Aorta (tissue), 5 donors: ENCODE results near the gene PIM2. TPM values are rescaled to one million over a fixed set of nuclear protein-coding genes. Genes with fewer than 3 reads are reported as not detected.

Source experiments
- ATAC-seq: fragments of 200-7000 bp; cut with Tn5 transposase; one replicate; pipeline ENCODE4 v1.9.1; 2022; ENCODE audit warnings: moderate library complexity; ENCODE audit not compliant: low FRiP score
- DNase-seq, 2 donors: peaks; one replicate each; pipeline ENCODE4 v3.0.0-alpha.2; 2020
- H3K27ac ChIP-seq, 2 donors: one replicate each; pipeline ENCODE4 v1.5.1; 2013; ENCODE audit warnings: low read length in 2 of 2, mild to moderate bottlenecking in 2 of 2, moderate library complexity in 2 of 2, control low read depth in 1 of 2, inconsistent platforms in 1 of 2, low read depth in 1 of 2
- H3K27me3 ChIP-seq, 2 donors: one replicate each; pipeline ENCODE4 v1.6.1; 2013; ENCODE audit warnings: control low read depth in 1 of 2, low read length in 1 of 2, mild to moderate bottlenecking in 1 of 2, moderate library complexity in 1 of 2; ENCODE audit not compliant: insufficient read depth in 2 of 2, control insufficient read depth in 1 of 2
- H3K36me3 ChIP-seq, 2 donors: one replicate each; pipeline ENCODE4 v1.6.1; 2013; ENCODE audit warnings: control low read depth in 1 of 2, low read length in 1 of 2, mild to moderate bottlenecking in 1 of 2; ENCODE audit not compliant: insufficient read depth in 2 of 2, control insufficient read depth in 1 of 2
- H3K4me1 ChIP-seq, 2 donors: one replicate each; pipeline ENCODE4 v1.6.1; 2013; ENCODE audit warnings: low read length in 2 of 2, control low read depth in 1 of 2, mild to moderate bottlenecking in 1 of 2, moderate library complexity in 1 of 2; ENCODE audit not compliant: insufficient read depth in 2 of 2, control insufficient read depth in 1 of 2
- H3K4me3 ChIP-seq, 2 donors: one replicate each; pipeline ENCODE4 v1.5.1; 2013; ENCODE audit warnings: low read length in 2 of 2, control low read depth in 1 of 2, mild to moderate bottlenecking in 1 of 2
- H3K9me3 ChIP-seq: one replicate; pipeline ENCODE4 v1.6.1; 2013; ENCODE audit warnings: mild to moderate bottlenecking, low read length; ENCODE audit not compliant: control insufficient read depth
- WGBS, 2 donors: extraction: QIAGEN DNeasy Blood & Tissue Kit; methylation state at CpG; one replicate each; pipeline ENCODE4 v1.1.7; 2013; 5-methylcytosine and 5-hydroxymethylcytosine counted together
- intact Hi-C, 2 donors: fragments of 100-400 bp; cut with DNase I; formaldehyde crosslinking; loops; one replicate each; pipeline versions ENCODE4 v1.14.2 to v1.15.0; 2022
- polyA plus RNA-seq, 2 donors: library from polyadenylated mRNA; stranded (reverse); fragments of 200-250 nt; gene quantifications; one replicate each; pipeline ENCODE4 v1.2.3, GENCODE V29; 2013
- total RNA-seq, 2 donors: library from RNA; stranded (reverse); fragmentation: NEBNext Ultra II Directional; extraction: Animal tissue kit (Norgen Biotek cat#: 25700); gene quantifications; one replicate each; pipeline ENCODE4 v1.2.1, GENCODE V29; 2021
- donor health status: healthy with polysubstance abuse.
- donor health status: Bipolar disorder and iron deficiency.
- donor health status: DM: no; HTN: no; CAD: no.
- donor health status: DM: no; HTN: no; CAD: no.
- donor health status: DM: yes; HTN: yes; CAD: no.

Gene PIM2
- total and polyA plus RNA-seq, 4 donors, result 3.6 to 9.2 (median 6.6) TPM

DNA sequence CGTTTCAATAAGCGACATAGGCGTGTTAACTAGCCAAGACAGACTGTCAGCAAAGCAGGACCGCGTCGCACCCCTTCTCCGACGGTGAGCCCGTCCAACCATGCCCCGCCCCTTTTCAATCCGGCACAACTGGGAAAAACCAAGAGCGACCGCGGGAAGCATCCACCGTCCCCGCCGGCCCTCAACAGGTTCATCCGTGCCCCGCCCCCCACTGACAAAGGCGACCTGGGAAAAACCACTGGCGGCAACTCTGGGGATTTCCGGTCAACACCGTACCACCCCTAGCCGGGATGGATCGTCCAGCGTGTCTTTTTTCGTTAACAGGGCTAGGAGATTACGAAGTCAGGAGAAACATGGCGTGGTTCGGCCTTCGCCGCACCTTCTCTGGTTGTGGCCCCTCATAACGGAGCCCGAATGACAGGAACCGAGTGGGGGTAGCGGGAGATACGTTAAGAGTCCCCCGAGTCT is 21.6 kb downstream of the PIM2 start:
- peak overlapping the region in 1 of 2 donors; percentile 61 for H3K27ac ChIP-seq
- H3K4me3 ChIP-seq, result peak overlapping the region in 1 of 2 donors; percentile 42
- H3K27me3 ChIP-seq, result no peaks in the 10 kb centered on the region
- H3K4me1 ChIP-seq, result no peaks in the 10 kb centered on the region
- intact Hi-C loops, result no loop called here
- WGBS, 2 donors, result 0 to 30% methylated on average over 38 of the region's 38 CpGs
- no peaks in the 10 kb centered on the region for H3K36me3 ChIP-seq
- no peaks in the 10 kb centered on the region for H3K9me3 ChIP-seq
- peak; percentile 83 to 91 for DNase-seq
- peak; percentile 64 for ATAC-seq

DNA sequence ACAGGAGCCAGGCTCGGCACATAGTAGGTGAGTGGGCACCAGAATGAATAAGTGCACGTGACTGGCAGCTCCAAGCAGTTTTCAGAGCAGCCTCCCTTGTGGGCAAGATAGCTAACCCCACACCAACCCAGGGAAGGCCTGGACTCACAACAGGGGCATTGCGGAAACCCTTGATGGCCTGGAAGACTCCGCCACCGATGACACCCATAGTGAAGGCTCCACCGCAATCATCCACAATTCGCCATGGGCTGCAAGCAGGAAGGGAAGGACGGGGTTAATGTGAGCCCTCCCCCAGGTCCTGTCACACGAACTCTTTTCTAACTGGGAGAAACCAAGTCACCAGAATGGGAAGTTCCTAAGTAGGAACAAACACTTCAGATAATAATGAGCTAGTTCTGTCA is 22.2 kb downstream of the PIM2 start:
- H3K27ac ChIP-seq, result peak overlapping the region in 1 of 2 donors; percentile 61
- intact Hi-C loops, result no loop called here

DNA sequence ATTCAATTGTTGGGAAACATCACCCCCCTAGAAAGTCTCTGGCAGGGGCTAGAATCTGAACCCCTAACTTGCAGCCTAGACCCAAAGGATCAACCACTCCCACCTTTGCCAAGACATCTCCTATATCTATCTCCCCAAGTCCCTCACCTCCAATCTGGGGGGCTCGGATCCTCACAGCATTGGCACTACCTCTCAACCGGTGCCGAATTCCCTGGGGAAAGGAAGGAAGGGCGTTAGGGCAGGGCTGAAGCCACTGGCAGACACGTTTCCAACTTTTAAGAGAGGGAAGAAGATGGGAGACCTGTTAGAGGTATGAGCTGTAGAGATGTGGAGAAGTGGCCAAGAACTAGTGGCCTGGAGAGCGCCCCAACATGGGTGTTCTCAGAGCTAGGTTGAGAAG is 23.9 kb downstream of the PIM2 start:
- intact Hi-C loops, result no loop called here
- no peak for ATAC-seq
- DNase-seq, result peak; percentile 4 to 14
- H3K4me1 ChIP-seq, result no peaks in the 10 kb centered on the region
- no peak overlapping the region for H3K27ac ChIP-seq
- no peaks in the 10 kb centered on the region for H3K27me3 ChIP-seq
- H3K9me3 ChIP-seq, result no peaks in the 10 kb centered on the region
- H3K36me3 ChIP-seq, result no peaks in the 10 kb centered on the region
- H3K4me3 ChIP-seq, result no peak overlapping the region
- 77 to 84% methylated on average over 6 of the region's 6 CpGs for WGBS, 2 donors

More for the DNA sequence above, 22.2 kb downstream of the PIM2 start:
- DNase-seq (peak; percentile 25 to 59), ATAC-seq (no peak)
- H3K36me3 ChIP-seq, result no peaks in the 10 kb centered on the region
- H3K4me3 ChIP-seq, result peak overlapping the region in 1 of 2 donors; percentile 42
- 27 to 47% methylated on average over 9 of the region's 9 CpGs for WGBS, 2 donors
- no peaks in the 10 kb centered on the region for H3K9me3 ChIP-seq
- no peaks in the 10 kb centered on the region for H3K4me1 ChIP-seq
- no peaks in the 10 kb centered on the region for H3K27me3 ChIP-seq

DNA sequence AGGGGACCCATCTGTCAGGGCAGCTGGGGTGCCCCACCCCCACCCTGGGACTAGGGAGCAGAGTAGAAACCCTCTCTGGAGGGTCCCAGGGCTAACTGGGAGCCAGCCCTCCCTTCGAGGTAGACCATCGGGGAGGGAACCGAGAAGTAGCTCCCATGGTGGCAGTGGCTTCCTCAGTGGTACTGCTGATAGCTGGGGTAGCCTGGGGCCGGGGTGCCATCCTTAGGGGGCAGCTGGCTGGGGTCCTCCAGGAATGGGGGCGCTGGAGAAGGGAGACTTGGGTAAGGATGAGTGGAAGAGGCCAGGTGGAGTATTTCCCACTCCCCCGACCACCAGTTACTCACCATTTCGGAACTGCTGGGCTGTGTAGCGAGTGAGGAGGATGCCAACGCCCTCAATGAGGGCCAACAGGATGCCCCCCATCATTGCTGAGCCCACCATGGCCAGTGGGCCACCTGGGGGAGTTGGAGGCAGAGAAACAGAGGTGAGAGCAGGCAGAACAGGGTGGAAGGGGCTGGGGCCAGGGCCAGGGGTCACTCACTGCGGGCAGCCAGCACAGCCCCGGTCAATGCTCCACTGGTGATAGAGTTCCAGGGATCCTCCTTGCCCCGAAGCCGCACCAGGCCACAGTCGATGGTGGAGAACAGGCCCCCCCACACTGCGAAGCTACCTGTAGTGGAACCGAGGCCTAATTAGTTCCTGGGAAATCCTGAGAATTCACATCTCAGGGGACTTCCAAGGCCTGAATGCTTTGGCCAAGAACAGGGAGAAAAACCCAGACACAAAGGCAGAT is 25.1 kb downstream of the PIM2 start:
- DNase-seq (peak in 1 of 2 donors; percentile 59), ATAC-seq (no peak)
- H3K36me3 ChIP-seq, result no peaks in the 10 kb centered on the region
- H3K9me3 ChIP-seq, result no peaks in the 10 kb centered on the region
- intact Hi-C loops, result no loop called here
- H3K4me1 ChIP-seq, result no peaks in the 10 kb centered on the region
- H3K4me3 ChIP-seq, result no peak overlapping the region
- H3K27ac ChIP-seq, result no peak overlapping the region
- H3K27me3 ChIP-seq, result no peaks in the 10 kb centered on the region
- WGBS, 2 donors, result 80 to 90% methylated on average over 16 of the region's 16 CpGs

DNA sequence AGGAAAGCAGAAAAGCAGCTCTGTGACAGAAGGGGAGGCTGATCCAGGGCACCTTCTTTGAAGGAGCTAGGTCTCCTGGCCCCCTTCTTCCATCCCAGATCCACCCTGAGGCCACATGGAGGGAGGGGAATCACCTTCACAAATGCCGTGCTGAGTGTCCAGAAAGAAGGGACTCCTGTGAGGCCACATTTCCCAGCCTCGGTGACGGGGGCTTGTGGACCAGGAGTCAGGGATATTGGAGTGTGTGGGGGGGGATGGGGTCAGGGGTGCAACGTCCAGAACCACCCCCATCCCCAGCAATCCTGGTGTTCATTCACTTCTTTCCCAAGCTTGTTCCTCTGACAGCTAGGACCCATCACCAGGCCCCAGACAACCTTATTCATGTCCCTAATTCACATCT is 25.9 kb downstream of the PIM2 start:
- peak in 1 of 2 donors; percentile 45 for DNase-seq
- H3K27ac ChIP-seq, result no peak overlapping the region
- WGBS, 2 donors, result 61 to 85% methylated on average over 4 of the region's 4 CpGs
- no peaks in the 10 kb centered on the region for H3K36me3 ChIP-seq
- intact Hi-C loops, result no loop called here
- no peak for ATAC-seq
- no peaks in the 10 kb centered on the region for H3K27me3 ChIP-seq
- H3K9me3 ChIP-seq, result no peaks in the 10 kb centered on the region
- H3K4me1 ChIP-seq, result no peaks in the 10 kb centered on the region
- H3K4me3 ChIP-seq, result no peak overlapping the region

DNA sequence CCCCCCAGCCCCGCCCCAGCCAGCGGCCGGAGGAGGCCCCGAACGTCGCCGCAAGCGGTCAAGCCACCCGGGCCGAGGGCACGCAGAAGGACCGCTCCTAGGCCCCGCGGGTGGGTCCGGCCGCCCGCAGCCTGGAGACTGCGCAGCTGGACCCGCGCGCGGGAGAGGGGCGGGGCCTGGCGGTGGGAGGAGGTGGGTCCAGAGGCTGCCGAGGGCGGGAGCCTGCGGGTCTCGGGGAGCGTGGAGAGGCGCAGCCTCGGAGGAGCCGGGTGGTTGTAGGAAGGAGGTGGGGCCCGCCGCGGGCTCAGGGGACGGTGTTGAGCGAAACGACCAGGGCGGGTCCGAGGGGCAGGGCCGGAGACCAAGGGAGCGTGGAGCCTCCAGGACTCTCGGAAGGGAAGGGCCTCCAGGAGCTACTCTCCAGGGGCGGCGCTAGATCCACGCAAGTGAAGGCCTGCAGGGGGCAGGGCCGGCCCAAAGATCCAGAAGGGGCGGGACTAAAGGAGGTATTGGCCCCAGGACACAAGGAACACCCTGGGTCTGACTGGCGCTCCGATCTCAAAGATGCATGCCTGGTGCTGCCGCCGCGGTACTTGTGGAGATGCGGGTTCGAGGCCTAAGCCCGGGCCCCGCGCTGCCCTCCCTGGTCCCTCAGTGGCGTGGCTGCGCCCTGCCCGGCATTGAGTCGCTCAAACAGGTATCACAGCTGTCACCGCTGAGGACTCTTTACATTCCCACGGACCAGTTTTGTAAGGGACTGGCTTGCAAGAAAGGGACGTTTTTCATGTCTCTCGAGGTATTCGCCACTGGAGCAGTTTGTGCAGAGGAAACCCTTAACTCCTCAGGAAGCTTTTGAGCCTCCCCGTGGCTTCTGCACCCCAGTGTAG is 27.2 kb downstream of the PIM2 start:
- H3K27me3 ChIP-seq, result no peaks in the 10 kb centered on the region
- 2 to 31% methylated on average over 68 of the region's 68 CpGs for WGBS, 2 donors
- ATAC-seq (peak; percentile 92), DNase-seq (peak; percentile 92 to 93)
- H3K4me3 ChIP-seq, result peak overlapping the region in 1 of 2 donors; percentile 55
- no peak overlapping the region for H3K27ac ChIP-seq
- no peaks in the 10 kb centered on the region for H3K36me3 ChIP-seq
- no peaks in the 10 kb centered on the region for H3K9me3 ChIP-seq
- H3K4me1 ChIP-seq, result no peaks in the 10 kb centered on the region
- intact Hi-C loops, result loop anchor here in 1 of 2 donors (2.0 kb wide), 1 partner anchor 91 kb away; no protein-coding TSS in a partner anchor

DNA sequence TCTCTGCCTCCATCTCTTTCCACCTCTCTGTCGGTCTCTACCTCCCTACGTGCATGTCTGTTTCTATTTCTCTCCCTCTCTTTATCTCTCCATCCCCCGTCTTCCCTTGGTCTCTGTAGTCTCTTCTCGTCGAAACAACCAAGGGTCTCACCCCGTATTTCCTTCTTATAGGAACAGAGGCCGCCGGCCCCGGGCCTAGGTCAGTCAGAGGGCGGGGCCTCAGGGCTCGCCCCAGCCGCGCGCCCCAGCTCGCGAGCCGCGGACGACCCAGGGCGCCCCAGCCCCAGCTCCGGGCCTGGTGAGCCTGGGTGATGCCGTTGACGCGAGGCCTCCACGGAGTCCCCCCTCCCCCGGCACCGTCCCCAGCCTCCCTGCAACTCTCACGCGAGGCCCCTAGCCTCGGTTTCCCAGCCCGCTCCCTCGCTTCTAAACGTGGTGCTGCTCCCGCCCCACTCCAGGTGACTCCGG is 27.9 kb downstream of the PIM2 start:
- intact Hi-C loops, result loop anchor here in 1 of 2 donors (2.0 kb wide), 1 partner anchor 90 kb away; no protein-coding TSS in a partner anchor
- Histone ChIP-seq H3K36me3 (no peaks in the 10 kb centered on the region), H3K9me3 (no peaks in the 10 kb centered on the region), H3K4me1 (no peaks in the 10 kb centered on the region), H3K4me3 (peak overlapping the region in 1 of 2 donors; percentile 55), H3K27me3 (no peaks in the 10 kb centered on the region), H3K27ac (no peak overlapping the region)
- no peak for DNase-seq
- WGBS, 2 donors, result 1 to 34% methylated on average over 29 to 35 of the region's 35 CpGs
- ATAC-seq, result peak; percentile 57

DNA sequence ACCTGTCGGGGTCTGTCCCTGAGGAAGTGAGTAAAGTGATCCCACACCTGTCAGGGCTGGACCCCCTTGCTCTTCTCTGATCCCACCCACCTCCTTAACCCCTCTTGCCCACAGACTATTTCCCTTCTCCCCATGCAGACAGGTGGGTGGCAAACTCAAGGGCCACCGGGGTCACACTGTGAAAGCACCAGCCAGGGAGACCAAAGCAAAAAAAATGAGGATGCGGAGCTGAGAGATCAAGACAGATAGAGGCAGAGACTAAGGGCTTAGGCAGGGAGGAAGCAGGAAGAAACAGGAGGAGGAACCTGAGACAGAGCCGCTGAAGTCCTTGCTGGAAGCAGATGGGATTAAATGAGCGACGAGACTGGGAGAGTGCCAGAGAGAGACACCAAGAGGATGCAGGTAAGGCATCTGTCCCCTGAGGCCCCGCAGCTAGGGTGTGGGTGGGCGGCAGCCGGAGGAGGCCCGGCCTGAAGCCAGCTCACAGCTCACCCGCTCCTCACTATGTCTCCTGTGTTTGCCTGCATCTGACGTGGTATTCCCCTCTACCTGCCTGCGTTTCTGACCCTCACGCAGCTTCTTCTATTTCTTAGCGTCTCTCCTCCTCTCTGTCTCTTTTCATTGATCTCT is 28.4 kb downstream of the PIM2 start:
- ATAC-seq, result no peak
- no peaks in the 10 kb centered on the region for H3K4me1 ChIP-seq
- H3K36me3 ChIP-seq, result no peaks in the 10 kb centered on the region
- 41 to 63% methylated on average over 15 of the region's 15 CpGs for WGBS, 2 donors
- no peaks in the 10 kb centered on the region for H3K9me3 ChIP-seq
- no peak overlapping the region for H3K27ac ChIP-seq
- H3K4me3 ChIP-seq, result peak overlapping the region in 1 of 2 donors; percentile 55
- DNase-seq, result peak in 1 of 2 donors; percentile 9
- no peaks in the 10 kb centered on the region for H3K27me3 ChIP-seq
- intact Hi-C loops, result loop anchor here in 1 of 2 donors (2.0 kb wide), 1 partner anchor 90 kb away; no protein-coding TSS in a partner anchor
